GM19468 (cell line): ENCODE data around the gene CUX1.
"Not testable (repeated sequence)": the region's sequence is repeated elsewhere in the genome, so short reads cannot be mapped to it uniquely, and the experiment has no call there.

ENCODE experiments used
- ATAC-seq: cut with Tn5 transposase; IDR thresholded peaks from one replicate; pipeline ENCODE4 v1.9.1; 2021; ENCODE audit warnings: mild to moderate bottlenecking, moderate library complexity, moderate number of reproducible peaks; ENCODE audit not compliant: unreplicated experiment; ENCODE audit errors: extremely low read depth

Gene CUX1

GRCh38 chr7:102286237-102287110 is 469.0 kb downstream of the CUX1 start, which contains the start of gene SH2B2:
TSS of gene SH2B2 (plus strand) at chr7:102286868. CDS start at chr7:102300551, 13,683 bp downstream.
- ATAC-seq: no peak

GRCh38 chr7:102287111-102287980 is 469.9 kb downstream of the CUX1 start:
- ATAC-seq: no peak

- no peak for ATAC-seq
Observed at GRCh38 chr7:102287981-102288278, 470.5 kb downstream of the CUX1 start.

GRCh38 chr7:102288285-102288930 is 471.0 kb downstream of the CUX1 start:
- ATAC-seq: no peak

GRCh38 chr7:102289057-102289456 is 471.6 kb downstream of the CUX1 start:
- ATAC-seq: no peak

GRCh38 chr7:102291056-102291915 is 473.9 kb downstream of the CUX1 start:
- no peak for ATAC-seq

- ATAC-seq: no peak
Observed at GRCh38 chr7:102291916-102292267, 474.5 kb downstream of the CUX1 start.

GRCh38 chr7:102292813-102293798 is 475.7 kb downstream of the CUX1 start:
- no peak for ATAC-seq

- ATAC-seq: no peak
Observed at GRCh38 chr7:102294589-102294988, 477.2 kb downstream of the CUX1 start.

GRCh38 chr7:102295346-102296178 is 478.1 kb downstream of the CUX1 start:
- ATAC-seq: no peak

GRCh38 chr7:102296179-102296438 is 478.7 kb downstream of the CUX1 start:
- ATAC-seq: no peak

- ATAC-seq: no peak
Observed at GRCh38 chr7:102296514-102296913, 479.1 kb downstream of the CUX1 start.

- no peak for ATAC-seq
Observed at GRCh38 chr7:102297487-102298218, 480.2 kb downstream of the CUX1 start.

- ATAC-seq: no peak
Observed at GRCh38 chr7:102300643-102301221, 483.3 kb downstream of the CUX1 start.

GRCh38 chr7:102301367-102301766 is 483.9 kb downstream of the CUX1 start:
- not testable (repeated sequence) for ATAC-seq

- ATAC-seq: no peak
Observed at GRCh38 chr7:102302025-102302424, 484.6 kb downstream of the CUX1 start.
